ENCODE data around the gene DEPDC5.

The DEPDC5 gene

DNA sequence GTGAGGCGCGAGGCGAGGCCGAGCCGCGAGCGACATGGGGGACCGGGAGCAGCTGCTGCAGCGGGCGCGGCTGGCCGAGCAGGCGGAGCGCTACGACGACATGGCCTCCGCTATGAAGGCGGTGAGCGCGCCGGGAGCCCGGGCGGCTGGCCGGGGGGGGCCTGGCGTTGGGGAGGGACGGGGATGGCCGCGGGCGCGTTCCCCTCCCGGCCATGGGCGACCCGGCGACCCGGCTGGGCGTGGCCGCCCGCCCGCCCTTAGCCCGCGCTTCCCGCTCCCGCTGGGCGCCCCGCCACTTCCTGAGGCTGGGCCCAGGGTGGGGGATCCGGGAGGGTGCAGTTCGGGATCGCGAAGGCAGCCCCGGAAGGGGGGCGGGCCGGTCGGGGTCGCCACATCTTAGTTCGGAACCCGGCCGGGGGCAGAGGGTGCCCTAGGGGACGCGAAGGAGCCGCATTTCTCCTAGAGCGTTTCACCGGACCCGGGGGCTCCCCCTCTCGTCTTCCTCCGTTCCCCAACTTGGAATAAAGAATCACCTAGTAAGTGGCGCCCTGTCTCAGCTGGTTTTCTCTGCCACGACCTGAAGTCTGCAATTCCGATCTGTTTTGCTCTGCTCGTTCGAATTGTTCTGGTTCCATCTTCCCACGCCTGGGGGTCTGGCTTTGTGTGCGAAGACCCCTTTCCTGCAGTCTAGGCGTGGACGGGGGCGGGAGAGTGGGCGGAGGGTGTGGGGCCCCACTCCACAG, 191.1 kb downstream of the DEPDC5 start:
- in situ Hi-C loops (cut with MboI; ENCODE audit: low sequenced_read_pairs): no loop called here

GRCh38 chr22:31945443-31945855, 191.6 kb downstream of the DEPDC5 start:
- in situ Hi-C loops (cut with MboI; ENCODE audit: low sequenced_read_pairs): no loop called here

- in situ Hi-C loops (cut with MboI; ENCODE audit: low sequenced_read_pairs): no loop called here
Observed at GRCh38 chr22:31945971-31946680, 192.3 kb downstream of the DEPDC5 start.

DNA sequence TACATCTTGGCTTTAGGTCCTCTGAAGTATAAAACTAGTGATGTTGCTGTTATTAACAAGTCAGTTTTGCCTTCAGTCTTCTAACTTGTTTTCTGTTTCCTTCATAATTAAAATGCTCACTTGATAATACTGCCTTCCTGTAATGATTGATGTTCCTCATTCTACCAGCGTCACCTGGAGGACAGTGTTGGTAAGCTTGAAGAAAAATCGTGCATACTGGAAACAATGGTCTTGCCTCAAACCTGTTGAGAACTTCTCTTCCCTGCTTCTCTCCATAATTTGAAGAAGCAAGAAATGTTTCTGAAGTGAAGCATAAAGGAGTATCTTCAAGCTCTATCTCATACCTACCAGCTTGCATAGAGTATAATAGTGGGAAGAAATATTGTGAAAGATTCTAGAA, 193.5 kb downstream of the DEPDC5 start:
- in situ Hi-C loops (cut with MboI; ENCODE audit: low sequenced_read_pairs): no loop called here

GRCh38 chr22:31948002-31948401, 194.2 kb downstream of the DEPDC5 start:
- in situ Hi-C loops (cut with MboI; ENCODE audit: low sequenced_read_pairs): no loop called here

DNA sequence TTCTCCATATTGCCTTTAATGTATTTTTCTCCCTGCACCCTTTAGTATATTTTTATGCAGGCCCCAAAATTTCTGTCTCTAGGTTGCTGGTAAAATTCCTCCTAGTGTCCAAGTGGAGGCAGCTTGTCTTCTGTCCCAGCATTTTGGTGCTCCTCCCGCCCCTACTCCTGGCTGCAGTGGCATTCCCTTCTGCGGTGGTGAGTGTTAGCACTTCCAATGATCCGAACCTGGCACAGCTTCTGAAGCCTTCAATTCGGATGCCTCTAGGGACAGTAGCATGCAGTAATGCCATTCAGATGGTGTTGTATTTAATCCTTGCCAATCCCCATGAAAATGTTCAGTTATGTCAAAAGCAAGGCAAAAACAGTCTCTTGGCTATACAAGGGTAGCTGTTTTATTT, 196.4 kb downstream of the DEPDC5 start:
- in situ Hi-C loops (cut with MboI; ENCODE audit: low sequenced_read_pairs): loop anchor here (25.0 kb wide), 1 partner anchor 288 kb away; the partner anchor contains the start of gene PISD

DNA sequence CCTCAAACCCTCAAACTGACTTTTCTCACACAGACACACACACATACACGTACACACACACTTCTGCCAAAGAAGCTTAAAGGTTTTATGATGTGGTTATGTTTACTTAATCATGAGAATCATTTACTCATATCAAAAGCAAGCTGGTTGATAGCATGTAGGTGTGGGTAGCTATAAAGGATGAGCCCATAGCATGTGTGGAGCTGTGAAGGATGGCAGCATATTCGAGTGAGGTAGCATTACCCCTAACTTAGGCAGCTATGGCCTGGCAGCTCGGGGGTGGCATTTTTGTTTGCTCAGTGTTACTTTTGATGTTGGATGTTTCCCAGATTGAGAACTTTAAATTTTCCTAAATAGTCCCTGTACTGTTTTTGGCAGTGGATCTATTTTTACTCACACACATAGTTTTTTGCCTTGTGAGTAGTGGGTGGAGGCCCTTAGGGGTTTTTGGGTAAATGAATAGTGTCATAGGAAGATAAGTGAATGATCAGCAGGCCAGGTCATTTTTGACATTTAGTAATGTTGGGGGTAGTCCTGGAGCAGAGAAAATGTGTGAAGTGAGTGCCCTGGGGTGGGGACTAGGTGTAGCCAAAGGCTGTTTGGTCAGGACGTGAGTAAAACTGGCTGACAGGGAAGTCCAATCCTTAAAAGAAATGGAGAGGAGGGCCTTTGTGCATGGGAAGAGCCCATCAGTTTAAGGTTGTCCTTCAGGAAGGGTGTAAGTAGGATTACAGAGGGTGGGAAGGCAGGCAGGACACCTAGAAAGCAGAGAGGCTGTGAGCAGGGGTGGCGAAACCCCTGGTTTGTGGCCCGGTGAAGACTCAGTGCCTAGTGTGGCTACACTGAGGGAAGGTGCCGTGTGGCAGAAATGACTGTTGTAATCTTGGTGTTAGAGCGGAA, 197.6 kb downstream of the DEPDC5 start:
- in situ Hi-C loops (cut with MboI; ENCODE audit: low sequenced_read_pairs): loop anchor here (25.0 kb wide), 1 partner anchor 289 kb away; the partner anchor contains the start of gene PISD

DNA sequence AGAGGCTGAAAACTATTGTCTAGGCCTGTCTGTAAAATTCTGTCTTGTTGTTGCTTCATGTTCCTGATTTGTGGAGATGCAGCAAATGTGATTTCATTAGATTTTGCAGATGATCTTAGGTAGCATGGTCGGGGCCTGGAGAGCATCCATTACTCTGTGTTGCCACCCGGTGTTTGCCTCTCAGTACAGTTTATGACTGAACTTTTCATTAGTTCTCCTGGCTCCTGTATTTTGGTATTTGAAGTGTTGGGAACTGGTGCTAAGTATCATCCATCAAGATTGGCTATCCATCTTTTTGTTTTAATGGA, 198.2 kb downstream of the DEPDC5 start:
- in situ Hi-C loops (cut with MboI; ENCODE audit: low sequenced_read_pairs): loop anchor here (25.0 kb wide), 1 partner anchor 290 kb away; the partner anchor contains the start of gene PISD

GRCh38 chr22:31952472-31952871, 198.7 kb downstream of the DEPDC5 start:
- in situ Hi-C loops (cut with MboI; ENCODE audit: low sequenced_read_pairs): loop anchor here (25.0 kb wide), 1 partner anchor 290 kb away; the partner anchor contains the start of gene PISD

GRCh38 chr22:31953261-31953660, 199.4 kb downstream of the DEPDC5 start:
- in situ Hi-C loops (cut with MboI; ENCODE audit: low sequenced_read_pairs): loop anchor here (25.0 kb wide), 1 partner anchor 291 kb away; the partner anchor contains the start of gene PISD

DNA sequence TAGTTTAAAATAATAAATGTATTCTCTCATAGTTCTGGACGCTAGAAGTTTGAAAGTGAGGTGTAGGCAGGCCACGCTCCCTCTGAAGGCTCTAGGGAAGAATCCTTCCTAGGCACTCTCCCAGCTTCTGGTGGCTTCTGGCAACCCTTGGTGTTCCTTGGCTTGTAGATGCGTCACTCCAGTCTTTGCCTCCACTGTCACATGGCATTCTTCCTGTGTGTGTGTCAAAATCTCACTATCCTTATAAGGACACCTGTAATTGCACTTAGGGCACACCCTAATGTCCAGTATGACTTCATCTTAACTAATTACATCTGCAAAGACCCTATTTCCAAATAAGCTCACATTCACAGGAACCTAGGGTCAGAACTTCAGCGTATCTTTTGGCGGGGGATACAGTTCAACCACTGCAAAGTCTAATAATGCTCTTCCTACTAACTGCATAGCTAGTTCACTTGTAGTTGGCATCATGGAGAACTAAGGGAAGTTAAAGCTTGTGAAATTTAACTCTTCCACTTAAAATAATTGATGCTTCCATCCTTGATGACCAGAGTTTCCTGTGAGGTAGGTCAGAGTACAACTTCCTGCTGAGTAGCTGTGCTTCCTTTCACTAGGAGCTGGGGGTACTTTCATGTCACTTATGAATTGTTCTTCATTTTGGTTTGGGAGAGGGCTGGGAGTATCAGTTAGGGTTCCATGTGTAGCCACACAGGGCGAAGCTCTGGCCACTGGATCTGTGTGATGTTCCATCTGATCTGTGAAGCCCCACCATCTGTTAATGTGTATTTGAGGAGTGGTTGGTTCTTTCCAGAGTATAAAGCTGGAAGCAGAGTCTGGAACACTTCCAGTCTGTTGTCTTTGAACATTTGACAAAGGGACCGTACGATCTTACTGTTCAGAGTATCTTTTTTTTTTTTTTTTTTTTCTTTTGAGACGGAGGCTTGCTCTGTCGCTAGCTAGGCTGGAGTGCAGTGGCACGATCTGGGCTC, 201.0 kb downstream of the DEPDC5 start:
- in situ Hi-C loops (cut with MboI; ENCODE audit: low sequenced_read_pairs): loop anchor here (25.0 kb wide), 1 partner anchor 293 kb away; the partner anchor contains the start of gene PISD

DNA sequence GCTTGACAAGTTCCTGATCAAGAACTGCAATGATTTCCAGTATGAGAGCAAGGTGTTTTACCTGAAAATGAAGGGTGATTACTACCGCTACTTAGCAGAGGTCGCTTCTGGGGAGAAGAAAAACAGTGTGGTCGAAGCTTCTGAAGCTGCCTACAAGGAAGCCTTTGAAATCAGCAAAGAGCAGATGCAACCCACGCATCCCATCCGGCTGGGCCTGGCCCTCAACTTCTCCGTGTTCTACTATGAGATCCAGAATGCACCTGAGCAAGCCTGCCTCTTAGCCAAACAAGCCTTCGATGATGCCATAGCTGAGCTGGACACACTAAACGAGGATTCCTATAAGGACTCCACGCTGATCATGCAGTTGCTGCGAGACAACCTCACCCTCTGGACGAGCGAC, 202.5 kb downstream of the DEPDC5 start:
- in situ Hi-C loops (cut with MboI; ENCODE audit: low sequenced_read_pairs): loop anchor here (25.0 kb wide), 1 partner anchor 294 kb away; the partner anchor contains the start of gene PISD

Data from HL-60/S4 treated with retinoic acid at 250 ng/mL for 4 days and 3 days (cell line).